Cardiac septum (tissue), 1 donor: Measurements from ENCODE around the gene ALOX5. TPM values are rescaled to one million over a fixed set of nuclear protein-coding genes. Genes with fewer than 3 reads are reported as not detected.
A peak's percentile ranks its signal among the peaks of the same experiment; 100 is the strongest.
"Not testable (repeated sequence)": the region's sequence is repeated elsewhere in the genome, so short reads cannot be mapped to it uniquely, and the experiment has no call there.

ENCODE experiments used
- DNase-seq: peaks from one replicate; pipeline ENCODE4 v3.0.0-alpha.2; 2020; ENCODE audit warnings: low spot score
- intact Hi-C: fragments of 100-400 bp; cut with DNase I; formaldehyde crosslinking; loops from one replicate; pipeline ENCODE4 v1.14.0; 2022
- long read RNA-seq: library from polyadenylated mRNA; unstranded; transcript quantifications from one replicate; pipeline ENCODE4 v2.0.0, GENCODE V29; 2021
- total RNA-seq: library from RNA; stranded (reverse); fragmentation: NEBNext Ultra II Directional; extraction: Animal tissue kit (Norgen Biotek cat#: 25700); gene quantifications from one replicate; pipeline ENCODE4 v1.2.1, GENCODE V29; 2021
- donor health status: DM: no; HTN: no; CAD: no.

Gene ALOX5
- 4.9 TPM for total RNA-seq
- long read RNA-seq, transcript ALOX5-201 (14 exons, 2,506 nt): major isoform, 6 of 14 reads
- long read RNA-seq, partial matches to known transcripts: 4 of 14 reads
- long read RNA-seq, other reads (novel, unspliced or antisense): 4 of 14 reads

DNA sequence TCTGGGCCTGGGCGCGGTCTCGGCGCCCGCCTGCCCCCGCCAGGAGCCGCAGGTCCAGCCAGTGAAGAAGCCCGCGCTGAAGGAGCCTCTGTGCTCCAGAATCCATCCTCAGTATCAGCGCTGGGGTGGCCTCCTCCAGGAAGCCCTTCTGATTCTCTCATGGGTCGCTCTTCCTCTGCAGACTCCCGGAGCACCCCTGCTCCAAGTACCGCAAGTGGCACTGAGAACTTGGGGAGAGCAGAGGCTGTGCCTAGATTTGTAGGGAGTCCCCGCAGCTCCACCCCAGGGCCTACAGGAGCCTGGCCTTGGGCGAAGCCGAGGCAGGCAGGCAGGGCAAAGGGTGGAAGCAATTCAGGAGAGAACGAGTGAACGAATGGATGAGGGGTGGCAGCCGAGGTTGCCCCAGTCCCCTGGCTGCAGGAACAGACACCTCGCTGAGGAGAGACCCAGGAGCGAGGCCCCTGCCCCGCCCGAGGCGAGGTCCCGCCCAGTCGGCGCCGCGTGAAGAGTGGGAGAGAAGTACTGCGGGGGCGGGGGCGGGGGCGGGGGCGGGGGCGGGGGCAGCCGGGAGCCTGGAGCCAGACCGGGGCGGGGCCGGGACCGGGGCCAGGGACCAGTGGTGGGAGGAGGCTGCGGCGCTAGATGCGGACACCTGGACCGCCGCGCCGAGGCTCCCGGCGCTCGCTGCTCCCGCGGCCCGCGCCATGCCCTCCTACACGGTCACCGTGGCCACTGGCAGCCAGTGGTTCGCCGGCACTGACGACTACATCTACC lies at the start of gene ALOX5:
TSS of gene ALOX5 (plus strand) at position 641 of the 774 bp plus-strand sequence. CDS start at position 705, 64 bp downstream.
- intact Hi-C loops: no loop called here
- peak; percentile 93 for DNase-seq

DNA sequence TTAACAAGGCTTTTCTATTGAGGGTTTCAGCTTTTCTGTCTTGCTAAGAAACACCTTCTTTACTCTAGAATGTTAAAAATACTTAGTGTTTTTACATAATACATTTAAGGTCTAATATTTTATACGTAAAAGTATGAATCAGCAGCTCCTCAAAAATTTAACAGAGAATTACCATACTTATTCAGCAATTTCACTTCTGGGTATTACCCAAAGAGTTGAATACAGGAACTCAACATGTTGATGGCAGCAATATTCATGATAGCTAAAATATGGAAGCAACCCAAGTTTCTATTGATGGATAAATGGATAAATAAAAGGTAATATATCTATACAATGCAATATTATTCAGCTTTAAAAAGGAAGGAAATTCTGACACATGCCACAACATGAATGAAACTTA lies 48.9 kb upstream of the ALOX5 start:
- no peak for DNase-seq
- intact Hi-C loops: no loop called here

DNA sequence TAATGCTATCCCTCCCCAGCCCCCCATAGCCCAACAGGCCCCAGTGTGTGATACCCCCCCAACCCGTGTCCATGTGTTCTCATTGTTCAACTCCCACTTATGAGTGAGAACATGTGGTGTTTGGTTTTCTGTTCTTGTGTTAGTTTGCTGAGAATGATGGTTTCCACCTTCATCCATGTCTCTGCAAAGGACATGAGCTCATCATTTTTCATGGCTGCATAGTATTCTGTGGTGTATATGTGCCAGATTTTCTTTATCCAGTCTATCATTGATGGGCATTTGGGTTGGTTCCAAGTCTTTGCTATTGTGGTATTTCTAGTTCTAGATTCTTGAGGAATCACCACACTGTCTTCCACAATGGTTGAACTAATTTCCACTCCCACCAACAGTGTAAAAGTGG lies 47.2 kb upstream of the ALOX5 start:
- intact Hi-C loops: not testable (repeated sequence)

DNA sequence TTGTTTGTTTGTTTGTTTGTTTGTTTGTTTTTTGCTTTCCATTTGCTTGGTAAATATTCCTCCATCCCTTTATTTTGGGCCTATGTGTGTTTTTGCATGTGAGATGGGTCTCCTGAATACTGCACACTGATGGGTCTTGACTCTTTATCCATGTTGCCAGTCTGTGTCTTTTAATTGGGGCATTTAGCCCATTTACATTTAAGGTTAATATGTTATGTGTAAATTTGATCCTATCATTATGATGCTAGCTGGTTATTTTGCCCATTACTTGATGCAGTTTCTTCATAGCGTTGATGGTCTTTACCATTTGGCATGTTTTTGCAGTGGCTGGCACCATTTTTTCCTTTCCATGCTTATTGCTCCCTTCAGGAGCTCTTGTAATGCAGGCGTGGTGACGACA lies 42.2 kb upstream of the ALOX5 start:
- DNase-seq, intact Hi-C loops: not testable (repeated sequence)

More for the DNA sequence above, 47.2 kb upstream of the ALOX5 start:
- DNase-seq: not testable (repeated sequence)

- DNase-seq: no peak
These were observed 34.1 kb upstream of the ALOX5 start for GRCh38 chr10:45339894-45340293.

GRCh38 chr10:45340420-45340819 lies 33.6 kb upstream of the ALOX5 start:
- DNase-seq, intact Hi-C loops: not testable (repeated sequence)

More at GRCh38 chr10:45339894-45340293, 34.1 kb upstream of the ALOX5 start:
- intact Hi-C loops: no loop called here

DNA sequence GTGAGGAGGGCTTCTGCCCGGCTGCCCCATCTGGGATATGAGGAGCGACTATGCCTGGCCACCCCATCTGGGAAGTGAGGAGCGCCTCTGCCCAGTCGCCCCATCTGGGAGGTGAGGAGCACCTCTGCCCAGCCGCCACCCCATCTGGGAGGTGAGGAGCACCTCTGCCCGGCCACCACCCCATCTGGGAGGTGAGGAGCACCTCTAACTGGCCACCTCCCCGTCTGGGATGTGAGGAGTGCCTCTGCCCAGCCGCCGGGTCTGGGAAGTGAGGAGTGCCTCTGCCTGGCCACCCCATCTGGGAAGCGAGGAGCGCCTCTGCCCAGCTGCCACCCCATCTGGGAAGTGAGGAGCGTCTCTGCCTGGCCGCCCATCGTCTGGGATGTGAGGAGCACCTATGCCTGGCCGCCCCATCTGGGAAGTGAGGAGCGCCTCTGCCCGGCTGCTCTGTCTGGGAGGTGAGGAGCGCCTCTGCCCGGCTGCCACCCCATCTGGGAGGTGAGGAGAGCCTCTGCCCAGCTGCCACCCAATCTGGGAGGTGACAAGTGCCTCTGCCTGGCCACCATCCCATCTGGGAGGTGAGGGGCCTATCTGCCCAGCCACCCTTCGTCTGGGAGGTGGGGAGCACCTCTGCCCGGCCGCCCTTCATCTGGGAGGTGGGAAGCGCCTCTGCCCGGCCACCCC lies 27.2 kb upstream of the ALOX5 start:
- intact Hi-C loops, DNase-seq: not testable (repeated sequence)

GRCh38 chr10:45347464-45347863 lies 26.6 kb upstream of the ALOX5 start:
- intact Hi-C loops, DNase-seq: not testable (repeated sequence)

DNA sequence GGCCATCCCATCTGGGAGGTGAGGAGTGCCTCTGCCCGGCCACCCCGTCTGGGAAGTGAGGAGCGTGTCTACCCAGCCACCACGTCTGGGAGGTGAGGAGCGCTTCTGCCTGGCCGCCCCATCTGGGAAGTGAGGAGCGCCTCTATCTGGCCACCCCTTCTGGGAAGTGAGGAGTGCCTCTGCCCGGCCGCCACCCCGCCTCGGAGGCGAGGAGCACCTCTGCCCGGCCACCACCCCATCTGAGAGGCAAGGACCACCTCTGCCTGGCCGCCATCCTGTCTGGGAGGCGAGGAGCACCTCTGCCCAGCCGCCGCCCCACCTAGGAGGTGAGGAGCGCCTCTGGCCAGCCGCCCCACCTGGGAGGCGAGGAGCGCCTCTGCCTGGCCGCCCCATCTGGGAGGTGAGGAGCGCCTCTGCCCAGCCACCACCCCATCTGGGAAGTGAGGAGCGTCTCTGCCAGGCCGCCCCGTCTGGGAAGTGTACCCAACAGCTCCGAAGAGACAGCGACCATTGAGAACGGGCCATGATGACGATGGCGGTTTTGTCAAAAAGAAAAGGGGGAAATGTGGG lies 25.7 kb upstream of the ALOX5 start:
- intact Hi-C loops, DNase-seq: not testable (repeated sequence)

GRCh38 chr10:45353186-45353585 lies 20.8 kb upstream of the ALOX5 start:
- intact Hi-C loops: no loop called here
- DNase-seq: no peak

- intact Hi-C loops: no loop called here
- no peak for DNase-seq
These were observed 19.8 kb upstream of the ALOX5 start for GRCh38 chr10:45354261-45354660.

DNA sequence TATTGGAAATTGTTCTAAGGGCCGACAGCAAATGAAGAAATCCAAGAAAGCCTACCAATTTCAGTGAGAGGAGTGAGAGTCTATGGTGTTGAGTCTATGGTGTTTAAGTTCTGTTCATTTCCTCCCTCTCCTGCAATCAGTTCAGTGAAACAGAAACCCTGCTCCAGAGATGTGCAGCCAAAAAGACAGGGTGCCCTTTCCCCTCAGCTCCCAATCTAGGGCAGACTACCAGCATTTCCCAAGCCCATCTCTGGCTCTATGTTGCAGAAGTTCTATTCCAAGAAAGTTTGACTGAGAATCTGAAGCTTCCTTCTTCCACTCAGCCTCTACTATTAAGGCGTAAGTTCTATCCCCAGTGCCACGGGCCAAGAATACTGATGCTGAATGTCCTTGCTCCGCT lies 18.5 kb upstream of the ALOX5 start:
- DNase-seq: no peak
- intact Hi-C loops: no loop called here

DNA sequence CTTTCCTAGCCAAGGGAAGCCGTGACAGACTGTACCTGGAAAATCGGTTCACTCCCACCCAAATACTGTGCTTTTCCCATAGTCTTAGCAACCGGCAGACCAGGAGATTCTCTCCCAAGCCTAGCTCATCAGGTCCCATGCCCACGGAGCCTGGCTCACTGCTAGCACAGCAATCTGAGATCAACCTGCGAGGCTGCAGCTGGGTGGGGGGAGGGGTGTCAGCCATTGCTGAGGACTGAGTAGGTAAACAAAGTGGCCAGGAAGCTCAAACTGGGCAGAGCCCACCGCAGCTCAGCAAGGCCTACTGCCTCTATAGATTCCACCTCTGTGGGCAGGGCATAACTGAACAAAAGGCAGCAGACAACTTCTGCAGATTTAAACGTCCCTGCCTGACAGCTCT lies 15.1 kb upstream of the ALOX5 start:
- intact Hi-C loops: not testable (repeated sequence)

GRCh38 chr10:45361983-45362799 lies 11.8 kb upstream of the ALOX5 start:
- intact Hi-C loops: not testable (repeated sequence)

More for the DNA sequence above, 15.1 kb upstream of the ALOX5 start:
- not testable (repeated sequence) for DNase-seq

DNA sequence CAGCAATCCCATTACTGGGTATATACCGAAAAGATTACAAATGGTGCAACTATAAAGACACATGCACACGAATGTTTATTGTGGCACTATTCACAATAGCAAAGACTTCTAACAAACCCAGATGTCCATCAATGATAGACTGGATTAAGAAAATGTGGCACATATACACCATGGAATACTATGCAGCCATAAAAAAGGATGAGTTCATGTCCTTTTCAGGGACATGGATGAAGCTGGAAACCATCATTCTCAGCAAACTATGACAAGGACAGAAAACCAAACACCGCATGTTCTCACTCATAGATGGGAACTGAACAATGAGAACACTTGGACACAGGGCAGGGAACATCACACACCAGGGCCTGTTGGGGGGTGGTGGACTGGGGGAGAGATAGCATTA lies 6.4 kb upstream of the ALOX5 start:
- DNase-seq, intact Hi-C loops: not testable (repeated sequence)

More at GRCh38 chr10:45361983-45362799, 11.8 kb upstream of the ALOX5 start:
- not testable (repeated sequence) for DNase-seq

- DNase-seq: no peak
- intact Hi-C loops: no loop called here
These were observed 5.8 kb upstream of the ALOX5 start for GRCh38 chr10:45368181-45368580.

- intact Hi-C loops: no loop called here
- no peak for DNase-seq
These were observed 3.6 kb upstream of the ALOX5 start for GRCh38 chr10:45370202-45370955.

DNA sequence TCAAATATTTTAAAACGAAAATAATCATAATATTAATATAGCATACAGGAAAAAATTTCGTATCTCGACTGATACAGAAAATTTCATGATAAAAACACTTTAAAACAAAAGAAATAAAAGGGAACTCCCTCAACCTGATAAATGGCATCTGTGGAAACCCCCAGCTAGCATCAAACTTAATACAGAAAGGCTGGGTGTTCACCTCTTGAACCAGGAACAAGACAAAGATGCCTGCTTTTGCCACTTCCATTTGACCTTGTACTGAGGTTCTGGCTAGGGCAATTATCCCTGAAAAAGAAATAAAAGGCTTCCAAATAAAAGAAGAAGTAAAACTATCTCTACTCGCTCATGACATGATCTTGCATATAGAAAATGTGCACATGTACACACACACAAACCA lies 2.5 kb upstream of the ALOX5 start:
- intact Hi-C loops: no loop called here
- no peak for DNase-seq
